ENCODE results near the gene STXBP5.

DNA sequence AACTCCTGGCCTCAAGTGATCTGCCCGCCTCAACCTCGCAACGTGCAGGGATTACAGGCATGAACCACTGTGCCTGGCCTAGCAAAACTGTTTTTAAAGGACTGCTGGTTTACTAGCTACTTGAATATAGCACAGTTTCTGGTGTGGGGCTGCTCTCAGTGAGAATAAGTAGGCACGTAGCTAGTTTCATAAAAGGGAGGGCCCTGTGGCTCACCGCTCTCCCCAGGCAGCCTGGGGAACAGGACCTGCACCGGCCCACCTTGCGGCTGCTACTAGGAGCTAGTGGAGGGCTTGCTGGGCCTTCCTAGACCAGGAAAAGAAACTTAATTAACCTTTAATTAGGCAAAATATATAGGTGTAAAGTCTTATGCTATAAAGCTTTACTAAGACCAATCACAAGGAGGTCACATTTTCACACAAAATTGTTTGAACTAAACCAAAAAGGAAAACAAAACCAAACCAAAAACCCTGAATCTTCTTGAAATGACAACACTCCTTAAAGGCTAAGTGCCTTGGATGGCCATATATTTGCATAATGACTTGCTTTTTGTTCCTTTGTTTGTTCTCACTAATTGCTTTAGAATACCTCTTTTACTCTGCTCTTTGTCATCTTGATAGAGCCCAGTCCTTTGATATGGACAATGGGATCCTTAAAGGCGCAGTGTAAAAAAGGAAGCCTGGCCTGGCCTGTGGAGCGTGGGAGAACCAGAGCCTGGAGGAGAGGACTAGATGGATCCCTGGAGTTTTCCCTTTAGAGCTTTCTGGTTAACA lies 234.7 kb downstream of the STXBP5 start:
- no peak for TF ChIP-seq POLR2A (IDR thresholded peaks at IDR 0.05; ENCODE audit: low read depth, low read length)
- no peak for TF ChIP-seq POLR2AphosphoS5 (IDR thresholded peaks at IDR 0.05; ENCODE audit: low read depth, low read length)
- TF ChIP-seq TAF1 (IDR thresholded peaks at IDR 0.05; ENCODE audit: borderline replicate concordance, low read depth, low read length): no peak

Data from GM12892 (cell line).